ENCODE measurements around the gene LCE1A.

GRCh38 chr1:152796421-152796820 lies 30.9 kb upstream of the LCE1A start, which contains the start of gene LCE1D:
- no peak for TF ChIP-seq ARNTL (CRISPR knock-in tag; IDR thresholded peaks at IDR 0.05; ENCODE audit: borderline replicate concordance, low read depth)
- TF ChIP-seq ISL1 (CRISPR knock-in tag; IDR thresholded peaks at IDR 0.05) = no peak
- TF ChIP-seq TOX (CRISPR knock-in tag; IDR thresholded peaks at IDR 0.05; ENCODE audit: borderline replicate concordance) = no peak
- no peak for TF ChIP-seq ZNF70 (CRISPR knock-in tag; IDR thresholded peaks at IDR 0.05)
- no peak for TF ChIP-seq GLIS3 (CRISPR knock-in tag; IDR thresholded peaks at IDR 0.05)
- TF ChIP-seq PPARA (CRISPR knock-in tag; IDR thresholded peaks at IDR 0.05; ENCODE audit: borderline replicate concordance) = no peak
- TF ChIP-seq CREB5 (CRISPR knock-in tag; IDR thresholded peaks at IDR 0.05; ENCODE audit: low read depth) = no peak
- no peak for TF ChIP-seq ZNF565 (CRISPR knock-in tag; conservative IDR thresholded peaks at IDR 0.05; ENCODE audit: low read depth)
- TF ChIP-seq POU6F1 (CRISPR knock-in tag; IDR thresholded peaks at IDR 0.05; ENCODE audit: borderline replicate concordance, low read depth) = no peak
- no peak for TF ChIP-seq PATZ1 (CRISPR knock-in tag; IDR thresholded peaks at IDR 0.05; ENCODE audit: borderline replicate concordance)
- no peak for TF ChIP-seq TCF4 (CRISPR knock-in tag; IDR thresholded peaks at IDR 0.05; ENCODE audit: borderline replicate concordance)
- no peak for TF ChIP-seq CSRNP3 (CRISPR knock-in tag; IDR thresholded peaks at IDR 0.05)
- no peak for TF ChIP-seq CSDC2 (CRISPR knock-in tag; IDR thresholded peaks at IDR 0.05)
- TF ChIP-seq SNAI2 (CRISPR knock-in tag; IDR thresholded peaks at IDR 0.05) = no peak

Data from SK-N-SH treated with all-trans-retinoic acid at 6 μM for 48 hours (cell line).